Liver (tissue), 9 donors: ENCODE results near the gene TMEM190. TPM values are rescaled to one million over a fixed set of nuclear protein-coding genes. Genes with fewer than 3 reads are reported as not detected.

Experiments used
- DNase-seq: peaks from one replicate; pipeline ENCODE4 v3.0.0-alpha.2; 2017; ENCODE audit warnings: low spot score
- H3K27ac ChIP-seq, 2 donors: one replicate each; pipeline ENCODE4 v1.7.0; 2013; ENCODE audit warnings: inconsistent platforms in 2 of 2, low read length in 2 of 2, control low read depth in 1 of 2, low read depth in 1 of 2, mild to moderate bottlenecking in 1 of 2
- H3K27me3 ChIP-seq, 4 donors: one replicate each; pipeline versions ENCODE4 v1.6.1 to v1.7.0; 2013; ENCODE audit warnings: low read length in 3 of 4, inconsistent platforms in 1 of 4, mild to moderate bottlenecking in 1 of 4, moderate library complexity in 1 of 4; ENCODE audit not compliant: control insufficient read depth in 4 of 4, insufficient read depth in 4 of 4
- H3K36me3 ChIP-seq, 4 donors: one replicate each; pipeline versions ENCODE4 v1.6.1 to v1.7.0; 2013; ENCODE audit warnings: low read length in 3 of 4, mild to moderate bottlenecking in 3 of 4, low read depth in 1 of 4, moderate library complexity in 1 of 4; ENCODE audit not compliant: control insufficient read depth in 4 of 4, insufficient read depth in 3 of 4
- H3K4me1 ChIP-seq, 4 donors: one replicate each; pipeline versions ENCODE4 v1.6.1 to v1.7.0; 2013; ENCODE audit warnings: low read length in 3 of 4, mild to moderate bottlenecking in 3 of 4, moderate library complexity in 1 of 4; ENCODE audit not compliant: control insufficient read depth in 4 of 4, insufficient read depth in 4 of 4
- H3K4me3 ChIP-seq, 3 donors: one replicate each; pipeline versions ENCODE4 v1.6.1 to v1.7.0; 2013; ENCODE audit warnings: low read length in 3 of 3, control low read depth in 1 of 3, low read depth in 1 of 3, mild to moderate bottlenecking in 1 of 3
- H3K9ac ChIP-seq, 2 donors: one replicate each; pipeline ENCODE4 v1.7.0; 2013; ENCODE audit warnings: low read length in 2 of 2, mild to moderate bottlenecking in 2 of 2, moderate library complexity in 2 of 2, control low read depth in 1 of 2, low read depth in 1 of 2
- H3K9me3 ChIP-seq, 4 donors: one replicate each; pipeline versions ENCODE4 v1.6.1 to v1.7.0; 2013; ENCODE audit warnings: low read length in 3 of 4; ENCODE audit not compliant: control insufficient read depth in 4 of 4
- ATF3 ChIP-seq: IDR thresholded peaks from 2 replicates; pipeline ENCODE4 v1.6.1; 2016; ENCODE audit warnings: antibody characterized with exemption
- CTCF ChIP-seq: fragments of 150-350 bp; IDR thresholded peaks from 2 replicates; pipeline ENCODE4 v1.5.1; 2017; ENCODE audit warnings: improper control_type of control experiment, low read depth, low read length; ENCODE audit not compliant: missing input control
- EGR1 ChIP-seq, 2 donors: IDR thresholded peaks; 2 replicates each; pipeline ENCODE4 v1.6.1; 2016 to 2018; ENCODE audit warnings: antibody characterized with exemption in 2 of 2, low read depth in 2 of 2
- FOXA1 ChIP-seq: IDR thresholded peaks from 2 replicates; pipeline ENCODE4 v1.6.1; 2016; ENCODE audit warnings: antibody characterized with exemption
- FOXA2 ChIP-seq: IDR thresholded peaks from 2 replicates; pipeline ENCODE4 v1.6.1; 2016; ENCODE audit warnings: antibody characterized with exemption
- GABPA ChIP-seq, 2 donors: IDR thresholded peaks in 1 of 2; conservative IDR thresholded peaks in 1 of 2; 2 replicates each; pipeline ENCODE4 v1.6.1; 2016; ENCODE audit warnings: antibody characterized with exemption in 2 of 2, mild to moderate bottlenecking in 1 of 2, moderate library complexity in 1 of 2
- HNF4G ChIP-seq: IDR thresholded peaks from 2 replicates; pipeline ENCODE4 v1.6.1; 2016; ENCODE audit warnings: antibody characterized with exemption
- JUND ChIP-seq, 2 donors: IDR thresholded peaks; 2 replicates each; pipeline ENCODE4 v1.6.1; 2016; ENCODE audit warnings: antibody characterized with exemption in 2 of 2
- MAX ChIP-seq: IDR thresholded peaks from 2 replicates; pipeline ENCODE4 v1.6.1; 2016; ENCODE audit warnings: antibody characterized with exemption
- NR2F2 ChIP-seq: IDR thresholded peaks from 2 replicates; pipeline ENCODE4 v1.6.1; 2016; ENCODE audit warnings: antibody characterized with exemption
- RAD21 ChIP-seq, 2 donors: IDR thresholded peaks; 2 replicates each; pipeline ENCODE4 v1.6.1; 2016; ENCODE audit warnings: antibody characterized with exemption in 2 of 2, mild to moderate bottlenecking in 2 of 2
- REST ChIP-seq: IDR thresholded peaks from 2 replicates; pipeline ENCODE4 v1.6.1; 2016; ENCODE audit warnings: antibody characterized with exemption, mild to moderate bottlenecking
- RXRA ChIP-seq, 2 donors: IDR thresholded peaks; 2 replicates each; pipeline ENCODE4 v1.6.1; 2017 to 2018; ENCODE audit warnings: antibody characterized with exemption in 2 of 2, mild to moderate bottlenecking in 1 of 2
- SP1 ChIP-seq: IDR thresholded peaks from 2 replicates; pipeline ENCODE4 v1.6.1; 2018; ENCODE audit warnings: antibody characterized with exemption, mild to moderate bottlenecking
- TAF1 ChIP-seq: conservative IDR thresholded peaks from 2 replicates; pipeline ENCODE4 v1.6.1; 2016; ENCODE audit warnings: antibody characterized with exemption, mild to moderate bottlenecking
- YY1 ChIP-seq: IDR thresholded peaks from 2 replicates; pipeline ENCODE4 v1.6.1; 2016; ENCODE audit warnings: antibody characterized with exemption, mild to moderate bottlenecking
- ZBTB33 ChIP-seq: IDR thresholded peaks from 2 replicates; pipeline ENCODE4 v1.6.1; 2016; ENCODE audit warnings: antibody characterized with exemption
- WGBS: extraction: QIAGEN DNeasy Blood & Tissue Kit; methylation state at CpG from one replicate; pipeline ENCODE4 v1.1.7; 2013; 5-methylcytosine and 5-hydroxymethylcytosine counted together
- polyA plus RNA-seq, 2 donors: library from polyadenylated mRNA; stranded (reverse) in 1 of 2; unstranded in 1 of 2; fragments of 200-250 nt in 1 of 2; fragments of >200 nt in 1 of 2; fragmentation: Nextera tagmentation in 1 of 2; extraction: Ambion mirVana in 1 of 2; gene quantifications; one replicate each; pipeline versions ENCODE4 v1.2.1 to v1.2.3, GENCODE V29; 2013 to 2015
- total RNA-seq, 2 donors: library from RNA; depleted of rRNA; stranded (reverse); fragments of >200 nt; gene quantifications; one replicate each; pipeline ENCODE4 v1.2.3, GENCODE V29; 2014
- donor health status: healthy.
- donor health status: healthy.
- donor health status: healthy.
- donor health status: healthy.
- donor health status: healthy.

The TMEM190 gene
- total and polyA plus RNA-seq, 4 donors: not detected

GRCh38 chr19:55341595-55342531 lies 34.8 kb upstream of the TMEM190 start:
- Histone ChIP-seq H3K9me3 (no peaks in the 10 kb centered on the region), H3K27ac (no peak overlapping the region), H3K4me3 (no peak overlapping the region), H3K4me1 (peaks cover 8 to 18% (median 11%) of the 10 kb centered on the region in 4 donors), H3K27me3 (no peaks in the 10 kb centered on the region), H3K9ac (no peak overlapping the region), H3K36me3 (peaks cover 0 to 10% (median 1%) of the 10 kb centered on the region in 4 donors)
- WGBS: 94% methylated on average over 50 of the region's 50 CpGs
- DNase-seq: no peak
- TF ChIP-seq YY1 (no peak), JUND (IDR thresholded peaks at IDR 0.05) (no peak), TAF1 (no peak), CTCF (no peak), SP1 (no peak), RXRA (IDR thresholded peaks at IDR 0.05) (no peak), NR2F2 (no peak), GABPA (IDR thresholded peaks at IDR 0.05 in 1 of 2, conservative IDR thresholded peaks at IDR 0.05 in 1 of 2) (no peak), ATF3 (no peak), MAX (no peak), HNF4G (no peak), FOXA2 (no peak), ZBTB33 (no peak), EGR1 (IDR thresholded peaks at IDR 0.05; ENCODE audit: low read depth in 2 of 2) (no peak), REST (no peak), RAD21 (IDR thresholded peaks at IDR 0.05) (no peak), FOXA1 (no peak)
